Measurements from ENCODE around the gene TMEM121.

DNA sequence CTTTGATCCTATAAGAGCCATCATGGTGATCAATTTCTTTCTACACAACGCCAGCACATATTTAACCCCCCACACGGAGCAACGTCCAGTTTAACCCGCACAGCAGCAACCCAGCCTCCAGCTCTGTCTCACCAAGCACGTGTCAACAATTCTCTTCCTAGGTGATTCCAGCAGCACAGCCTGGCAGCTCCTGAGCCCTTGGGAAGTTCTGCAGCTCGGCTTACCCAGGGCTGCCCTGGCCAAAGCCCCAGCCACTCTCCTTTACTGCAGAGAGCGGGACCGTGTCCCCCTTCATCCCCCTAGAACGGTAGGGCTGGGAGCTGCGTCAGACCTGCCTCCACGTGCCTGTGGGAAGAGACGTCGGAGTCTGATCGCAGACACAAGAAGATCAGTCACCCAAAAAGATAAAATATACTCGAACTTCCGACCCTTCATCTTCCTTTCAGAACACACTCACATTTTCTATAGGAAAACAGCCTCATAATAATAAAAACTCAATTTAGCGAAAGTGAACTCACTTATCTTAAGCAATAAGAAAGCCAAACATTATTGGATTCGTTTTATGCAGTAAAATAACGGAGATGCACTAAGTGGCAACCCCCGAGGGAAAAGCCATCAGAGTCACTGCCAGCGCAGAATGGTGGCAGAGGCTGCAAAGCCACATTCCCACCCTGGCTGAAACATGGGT is 7.6 kb downstream of the TMEM121 start:
- TF ChIP-seq, protein P1, sequence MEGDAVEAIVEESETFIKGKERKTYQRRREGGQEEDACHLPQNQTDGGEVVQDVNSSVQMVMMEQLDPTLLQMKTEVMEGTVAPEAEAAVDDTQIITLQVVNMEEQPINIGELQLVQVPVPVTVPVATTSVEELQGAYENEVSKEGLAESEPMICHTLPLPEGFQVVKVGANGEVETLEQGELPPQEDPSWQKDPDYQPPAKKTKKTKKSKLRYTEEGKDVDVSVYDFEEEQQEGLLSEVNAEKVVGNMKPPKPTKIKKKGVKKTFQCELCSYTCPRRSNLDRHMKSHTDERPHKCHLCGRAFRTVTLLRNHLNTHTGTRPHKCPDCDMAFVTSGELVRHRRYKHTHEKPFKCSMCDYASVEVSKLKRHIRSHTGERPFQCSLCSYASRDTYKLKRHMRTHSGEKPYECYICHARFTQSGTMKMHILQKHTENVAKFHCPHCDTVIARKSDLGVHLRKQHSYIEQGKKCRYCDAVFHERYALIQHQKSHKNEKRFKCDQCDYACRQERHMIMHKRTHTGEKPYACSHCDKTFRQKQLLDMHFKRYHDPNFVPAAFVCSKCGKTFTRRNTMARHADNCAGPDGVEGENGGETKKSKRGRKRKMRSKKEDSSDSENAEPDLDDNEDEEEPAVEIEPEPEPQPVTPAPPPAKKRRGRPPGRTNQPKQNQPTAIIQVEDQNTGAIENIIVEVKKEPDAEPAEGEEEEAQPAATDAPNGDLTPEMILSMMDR (conservative IDR thresholded peaks at IDR 0.05; ENCODE audit: low read length), result no peak
- TF ChIP-seq EZH2phosphoT487 (IDR thresholded peaks at IDR 0.05; ENCODE audit: borderline replicate concordance, low read depth, low read length), result no peak
